OCI-LY3 (cell line): ENCODE results near the gene PNPLA7.

ENCODE experiments used
- H2AFZ ChIP-seq: fragments of 200-600, 300-600 bp; shearing (Covaris generic); 2 replicates; pipeline ENCODE4 v1.6.0; 2014; ENCODE audit warnings: antibody characterized with exemption, low read depth, low read length
- H3K27ac ChIP-seq: fragments of 200-600, 300-600 bp; sonication (generic); 2 replicates; pipeline ENCODE4 v1.5.1; 2014; ENCODE audit warnings: mild to moderate bottlenecking, low read length, moderate library complexity, mixed read lengths
- H3K27me3 ChIP-seq: fragments of 200-600, 300-600 bp; sonication (generic); 2 replicates; pipeline ENCODE4 v1.6.1; 2014; ENCODE audit warnings: low read depth, low read length, mixed read lengths
- H3K36me3 ChIP-seq: fragments of 200-600, 300-600 bp; sonication (generic); replicated peaks from 2 replicates; pipeline ENCODE3; 2014; ENCODE audit warnings: low read depth, low read length, mixed read lengths
- H3K4me1 ChIP-seq: fragments of 300-600, 200-600 bp; sonication (generic); 2 replicates; pipeline ENCODE4 v1.6.1; 2014; ENCODE audit warnings: low read length, mixed read lengths
- H3K4me2 ChIP-seq: fragments of 200-600, 300-600 bp; sonication (generic); 2 replicates; pipeline ENCODE4 v1.6.1; 2014; ENCODE audit warnings: low read length, mixed read lengths
- H3K4me3 ChIP-seq: fragments of 300-600, 200-600 bp; sonication (generic); 2 replicates; pipeline ENCODE4 v1.5.1; 2014; ENCODE audit warnings: antibody characterized with exemption, mild to moderate bottlenecking, low read length, moderate library complexity
- H3K79me2 ChIP-seq: fragments of 300-600, 200-600 bp; shearing (Covaris generic); 2 replicates; pipeline ENCODE4 v1.6.1; 2014; ENCODE audit warnings: mild to moderate bottlenecking, low read length, mixed read lengths
- H3K9ac ChIP-seq: fragments of 300-600, 200-600 bp; shearing (Covaris generic); 2 replicates; pipeline ENCODE4 v1.6.0; 2014; ENCODE audit warnings: mild to moderate bottlenecking, low read length, moderate library complexity
- H3K9me3 ChIP-seq: fragments of 200-600, 300-600 bp; shearing (Covaris generic); 2 replicates; pipeline ENCODE4 v1.6.1; 2014; ENCODE audit warnings: low read length, mixed read lengths; ENCODE audit not compliant: insufficient read depth
- H4K20me1 ChIP-seq: fragments of 200-600, 300-600 bp; sonication (generic); 2 replicates; pipeline ENCODE4 v1.6.1; 2016; ENCODE audit warnings: low read length, mixed read lengths; ENCODE audit not compliant: insufficient read depth
- CTCF ChIP-seq: fragments of 200-600, 300-600 bp; sonication (generic); IDR thresholded peaks from 2 replicates; pipeline ENCODE4 v1.5.1; 2014; ENCODE audit warnings: antibody characterized with exemption, low read length, low read depth
- EZH2phosphoT487 ChIP-seq: fragments of 200-600 bp; shearing (Covaris generic); IDR thresholded peaks from 2 replicates; pipeline ENCODE4 v1.6.1; 2018; ENCODE audit warnings: antibody characterized with exemption, mixed run types, low read depth

PNPLA7 gene

DNA sequence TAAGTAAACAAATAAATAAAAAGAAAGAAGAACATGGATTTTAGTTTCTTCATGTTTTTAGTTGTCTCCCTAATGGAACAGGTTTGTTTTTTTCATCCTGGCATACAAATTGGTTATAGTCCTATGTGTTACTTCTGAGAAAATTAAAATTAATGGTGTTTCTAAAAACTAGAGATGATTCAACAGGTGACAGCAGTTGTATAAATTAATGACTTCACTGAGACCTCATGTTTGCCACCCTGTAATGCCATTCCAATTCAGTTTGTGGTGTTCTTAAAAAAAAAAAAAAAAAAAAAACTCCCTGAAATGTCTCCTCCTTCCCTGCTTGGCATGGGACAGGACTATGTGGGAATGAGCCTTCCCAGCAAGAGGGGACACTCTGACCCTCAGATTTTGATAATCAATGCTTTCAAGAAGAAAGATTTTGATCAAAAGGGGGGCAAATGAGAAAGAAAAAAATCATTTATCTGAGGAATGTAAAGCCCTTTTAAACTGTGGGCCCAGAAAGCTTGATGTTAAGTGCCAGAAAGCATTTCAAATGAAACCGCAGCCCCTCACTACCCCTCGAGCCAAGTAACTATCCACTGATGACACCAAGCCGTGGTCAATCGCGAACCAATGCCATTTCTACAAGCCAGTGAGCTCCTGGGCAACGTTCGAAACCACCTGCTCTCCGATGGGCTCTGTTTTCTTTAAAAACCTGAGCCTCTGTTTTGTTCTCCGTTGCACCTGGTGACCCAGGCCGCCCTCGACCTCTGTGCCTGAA lies 128.2 kb downstream of the PNPLA7 start:
- H4K20me1 ChIP-seq: peaks cover 3% of the 10 kb centered on the region; the same call in 1 of the 2 replicates
- peak overlapping the region; percentile 75 for H3K4me2 ChIP-seq
- H3K27me3 ChIP-seq: no peaks in the 10 kb centered on the region
- H3K9ac ChIP-seq: peak overlapping the region; percentile 73
- H3K36me3 ChIP-seq: no peaks in the 10 kb centered on the region
- peaks cover 15% of the 10 kb centered on the region for H3K79me2 ChIP-seq
- peaks cover 19% of the 10 kb centered on the region for H3K4me1 ChIP-seq
- peak overlapping the region; percentile 88 for H3K4me3 ChIP-seq
- no peak overlapping the region for H3K27ac ChIP-seq
- peak overlapping the region; percentile 31 for H2AFZ ChIP-seq
- TF ChIP-seq EZH2phosphoT487 (no peak), CTCF (no peak)
- H3K9me3 ChIP-seq: no peaks in the 10 kb centered on the region

DNA sequence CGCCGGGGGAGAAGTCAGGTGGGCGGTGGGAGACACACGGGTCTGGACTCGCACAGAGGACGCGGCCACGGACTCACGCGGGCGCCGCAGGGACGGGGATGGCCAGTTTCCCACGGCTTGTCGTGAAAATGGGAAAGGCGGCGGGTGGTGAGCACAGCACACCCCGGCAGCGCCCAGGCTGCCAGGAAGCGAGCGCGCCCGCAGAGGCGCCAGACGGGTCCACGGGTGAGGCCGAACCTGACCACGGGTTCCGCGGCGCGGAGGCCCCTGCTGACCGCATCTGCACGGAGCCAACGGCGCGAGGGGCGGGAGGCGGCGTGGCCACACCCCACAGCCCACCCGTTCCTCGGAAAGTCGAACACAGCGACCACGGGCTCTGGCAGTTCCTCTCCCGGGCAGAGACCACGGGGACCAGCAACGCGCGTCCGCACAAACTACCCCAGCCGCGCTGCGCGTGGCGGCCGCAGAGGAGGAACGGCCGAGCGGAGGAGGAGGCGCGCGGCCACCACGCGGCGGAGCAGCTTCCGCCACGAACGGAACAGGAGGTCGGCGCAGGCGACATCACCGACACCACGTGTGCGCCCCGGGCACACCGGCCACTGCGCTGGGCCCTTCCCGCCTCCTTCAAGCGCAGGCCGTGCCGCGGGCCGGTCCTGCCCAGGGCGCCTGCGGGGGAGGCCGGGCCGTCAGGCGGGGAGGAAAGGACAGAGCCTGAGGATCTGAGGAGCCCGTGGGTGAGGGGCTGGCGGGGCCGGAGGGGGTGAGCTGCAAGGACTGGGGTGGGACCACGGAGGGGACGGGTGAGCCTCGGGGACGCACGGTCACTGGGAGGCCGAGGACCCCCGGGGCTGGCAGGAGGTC lies 132.8 kb downstream of the PNPLA7 start:
- Histone ChIP-seq H4K20me1 (peaks cover 7% of the 10 kb centered on the region; the same call in 1 of the 2 replicates), H2AFZ (no peak overlapping the region), H3K27ac (no peak overlapping the region), H3K4me1 (peaks cover 5% of the 10 kb centered on the region), H3K9ac (no peak overlapping the region), H3K27me3 (no peaks in the 10 kb centered on the region), H3K4me3 (no peak overlapping the region), H3K9me3 (no peaks in the 10 kb centered on the region), H3K79me2 (peaks cover 12% of the 10 kb centered on the region), H3K4me2 (no peak overlapping the region), H3K36me3 (no peaks in the 10 kb centered on the region)
- TF ChIP-seq EZH2phosphoT487 (no peak), CTCF (no peak)

GRCh38 chr9:137416563-137417151 lies 133.5 kb downstream of the PNPLA7 start:
- peaks cover 7% of the 10 kb centered on the region; the same call in 1 of the 2 replicates for H4K20me1 ChIP-seq
- H3K79me2 ChIP-seq: peaks cover 5% of the 10 kb centered on the region
- H3K9me3 ChIP-seq: no peaks in the 10 kb centered on the region
- no peaks in the 10 kb centered on the region for H3K27me3 ChIP-seq
- H2AFZ ChIP-seq: no peak overlapping the region
- TF ChIP-seq CTCF (no peak), EZH2phosphoT487 (no peak)
- no peaks in the 10 kb centered on the region for H3K36me3 ChIP-seq
- H3K4me1 ChIP-seq: peaks cover 9% of the 10 kb centered on the region
- no peak overlapping the region for H3K4me3 ChIP-seq
- no peak overlapping the region for H3K9ac ChIP-seq
- no peak overlapping the region for H3K4me2 ChIP-seq
- no peak overlapping the region for H3K27ac ChIP-seq
